Measurements from ENCODE around the gene EIF2D. TPM values are rescaled to one million over a fixed set of nuclear protein-coding genes. Genes with fewer than 3 reads are reported as not detected.
A peak's percentile ranks its signal among the peaks of the same experiment; 100 is the strongest.

EIF2D gene
- total and polyA plus RNA-seq, 7 donors = 27.0 to 59.6 (median 43.3) TPM

GRCh38 chr1:206654828-206655227 lies 42.6 kb upstream of the EIF2D start:
- Histone ChIP-seq H3K4me3 (no peak overlapping the region), H3K9me3 (no peaks in the 10 kb centered on the region), H3K36me3 (no peaks in the 10 kb centered on the region), H3K27me3 (peaks cover 0 to 1% (median 0%) of the 10 kb centered on the region in 3 donors), H3K27ac (peak overlapping the region in 1 of 4 donors; percentile 16), H3K4me1 (peaks cover 0 to 5% (median 2%) of the 10 kb centered on the region in 4 donors)
- no peak for DNase-seq
- 77 to 86% methylated on average over 2 of the region's 2 CpGs for WGBS, 2 donors
- intact Hi-C loops (cut with DNase I) = no loop called here
- TF ChIP-seq POLR2AphosphoS5 (IDR thresholded peaks at IDR 0.05) (no peak), POLR2A (IDR thresholded peaks at IDR 0.05) (no peak), CTCF (IDR thresholded peaks at IDR 0.05) (no peak), EP300 (IDR thresholded peaks at IDR 0.05) (no peak)

GRCh38 chr1:206653715-206654459 lies 41.6 kb upstream of the EIF2D start:
- Histone ChIP-seq H3K9me3 (no peaks in the 10 kb centered on the region), H3K4me1 (peaks cover 0 to 5% (median 2%) of the 10 kb centered on the region in 4 donors), H3K36me3 (peaks cover 0 to 3% (median 0%) of the 10 kb centered on the region in 4 donors), H3K4me3 (no peak overlapping the region), H3K27ac (peak overlapping the region in 1 of 4 donors; percentile 16), H3K27me3 (no peaks in the 10 kb centered on the region)
- no peak for DNase-seq
- intact Hi-C loops (cut with DNase I) = no loop called here
- 51 to 85% methylated on average over 7 of the region's 7 CpGs for WGBS, 2 donors
- no peak for TF ChIP-seq POLR2AphosphoS5 (IDR thresholded peaks at IDR 0.05)

- TF ChIP-seq POLR2A (IDR thresholded peaks at IDR 0.05) (no peak), POLR2AphosphoS5 (IDR thresholded peaks at IDR 0.05) (no peak), CTCF (IDR thresholded peaks at IDR 0.05) (no peak), EP300 (IDR thresholded peaks at IDR 0.05) (no peak)
- Histone ChIP-seq H3K27me3 (no peaks in the 10 kb centered on the region), H3K4me3 (no peak overlapping the region), H3K27ac (no peak overlapping the region), H3K36me3 (peaks cover 0 to 20% (median 4%) of the 10 kb centered on the region in 4 donors), H3K9me3 (no peaks in the 10 kb centered on the region), H3K4me1 (peaks cover 0 to 4% (median 0%) of the 10 kb centered on the region in 4 donors)
- DNase-seq = no peak
- intact Hi-C loops (cut with DNase I) = no loop called here
- WGBS, 2 donors = 86 to 87% methylated on average over 5 of the region's 5 CpGs
These were observed 40.0 kb upstream of the EIF2D start for GRCh38 chr1:206651958-206652890.

GRCh38 chr1:206651014-206651413 lies 38.7 kb upstream of the EIF2D start:
- WGBS, 2 donors = 95 to 97% methylated on average over 3 of the region's 3 CpGs
- Histone ChIP-seq H3K9me3 (no peaks in the 10 kb centered on the region), H3K4me1 (peaks cover 0 to 4% (median 0%) of the 10 kb centered on the region in 4 donors), H3K36me3 (peaks cover 0 to 20% (median 5%) of the 10 kb centered on the region in 4 donors), H3K4me3 (no peak overlapping the region), H3K27me3 (no peaks in the 10 kb centered on the region), H3K27ac (no peak overlapping the region)
- intact Hi-C loops (cut with DNase I) = no loop called here
- TF ChIP-seq CTCF (IDR thresholded peaks at IDR 0.05) (no peak), POLR2AphosphoS5 (IDR thresholded peaks at IDR 0.05) (no peak), POLR2A (IDR thresholded peaks at IDR 0.05) (no peak), EP300 (IDR thresholded peaks at IDR 0.05) (no peak)
- no peak for DNase-seq
